ENCODE measurements around the gene PCSK5.

The PCSK5 gene

GRCh38 chr9:76231001-76231400, 340.5 kb downstream of the PCSK5 start:
- DNase-seq (ENCODE audit: low read depth in 2 of 2, low spot score in 1 of 2): no peak

- DNase-seq (ENCODE audit: low read depth in 2 of 2, low spot score in 1 of 2): no peak
These were observed 342.5 kb downstream of the PCSK5 start for GRCh38 chr9:76232861-76233489.

GRCh38 chr9:76240578-76240977, 350.1 kb downstream of the PCSK5 start:
- no peak for DNase-seq (ENCODE audit: low read depth in 2 of 2, low spot score in 1 of 2)

GRCh38 chr9:76245518-76245917, 355.0 kb downstream of the PCSK5 start:
- DNase-seq (ENCODE audit: low read depth in 2 of 2, low spot score in 1 of 2): no peak

- no peak for DNase-seq (ENCODE audit: low read depth in 2 of 2, low spot score in 1 of 2)
These were observed 356.2 kb downstream of the PCSK5 start for GRCh38 chr9:76246680-76247079.

GRCh38 chr9:76247426-76247825, 357.0 kb downstream of the PCSK5 start:
- no peak for DNase-seq (ENCODE audit: low read depth in 2 of 2, low spot score in 1 of 2)

- no peak for DNase-seq (ENCODE audit: low read depth in 2 of 2, low spot score in 1 of 2)
These were observed 358.8 kb downstream of the PCSK5 start for GRCh38 chr9:76249309-76249708.

GRCh38 chr9:76255781-76256455, 365.4 kb downstream of the PCSK5 start:
- DNase-seq (ENCODE audit: low read depth in 2 of 2, low spot score in 1 of 2): no peak

- no peak for DNase-seq (ENCODE audit: low read depth in 2 of 2, low spot score in 1 of 2)
These were observed 366.8 kb downstream of the PCSK5 start for GRCh38 chr9:76257311-76257710.

- DNase-seq (ENCODE audit: low read depth in 2 of 2, low spot score in 1 of 2): no peak
These were observed 376.3 kb downstream of the PCSK5 start for GRCh38 chr9:76266649-76267283.

GRCh38 chr9:76267284-76267652, 376.8 kb downstream of the PCSK5 start:
- DNase-seq (ENCODE audit: low read depth in 2 of 2, low spot score in 1 of 2): no peak

- DNase-seq (ENCODE audit: low read depth in 2 of 2, low spot score in 1 of 2): no peak
These were observed 379.3 kb downstream of the PCSK5 start for GRCh38 chr9:76269789-76270188.

- DNase-seq (ENCODE audit: low read depth in 2 of 2, low spot score in 1 of 2): no peak
These were observed 381.3 kb downstream of the PCSK5 start for GRCh38 chr9:76271755-76272154.

- no peak for DNase-seq (ENCODE audit: low read depth in 2 of 2, low spot score in 1 of 2)
These were observed 398.6 kb downstream of the PCSK5 start for GRCh38 chr9:76289042-76289441.

- DNase-seq (ENCODE audit: low read depth in 2 of 2, low spot score in 1 of 2): no peak
These were observed 399.2 kb downstream of the PCSK5 start for GRCh38 chr9:76289703-76290102.

GRCh38 chr9:76290555-76290954, 400.1 kb downstream of the PCSK5 start:
- DNase-seq (ENCODE audit: low read depth in 2 of 2, low spot score in 1 of 2): no peak

GRCh38 chr9:76292246-76292645, 401.8 kb downstream of the PCSK5 start:
- no peak for DNase-seq (ENCODE audit: low read depth in 2 of 2, low spot score in 1 of 2)

GRCh38 chr9:76292658-76293057, 402.2 kb downstream of the PCSK5 start:
- DNase-seq (ENCODE audit: low read depth in 2 of 2, low spot score in 1 of 2): no peak

- DNase-seq (ENCODE audit: low read depth in 2 of 2, low spot score in 1 of 2): no peak
These were observed 403.8 kb downstream of the PCSK5 start for GRCh38 chr9:76294301-76294700.

- no peak for DNase-seq (ENCODE audit: low read depth in 2 of 2, low spot score in 1 of 2)
These were observed 406.3 kb downstream of the PCSK5 start for GRCh38 chr9:76296561-76297310.

GRCh38 chr9:76297721-76298239, 407.3 kb downstream of the PCSK5 start:
- DNase-seq (ENCODE audit: low read depth in 2 of 2, low spot score in 1 of 2): no peak
